Measurements from ENCODE around the gene PDE3A. TPM values are rescaled to one million over a fixed set of nuclear protein-coding genes. Genes with fewer than 3 reads are reported as not detected.
"Not testable (repeated sequence)": the region's sequence is repeated elsewhere in the genome, so short reads cannot be mapped to it uniquely, and the experiment has no call there.

PDE3A gene
- under 1 TPM in 3 of 6 experiments, not detected in 3; 0.02 to 0.07 (median 0.03) TPM for total RNA-seq (2021; fragmentation: NEBNext Ultra II Directional; extraction: Animal tissue kit (Norgen Biotek cat#: 25700))
- long read RNA-seq, partial matches to known transcripts = 0 of 2 reads
- long read RNA-seq, other reads (novel, unspliced or antisense) = 2 of 2 reads

DNA sequence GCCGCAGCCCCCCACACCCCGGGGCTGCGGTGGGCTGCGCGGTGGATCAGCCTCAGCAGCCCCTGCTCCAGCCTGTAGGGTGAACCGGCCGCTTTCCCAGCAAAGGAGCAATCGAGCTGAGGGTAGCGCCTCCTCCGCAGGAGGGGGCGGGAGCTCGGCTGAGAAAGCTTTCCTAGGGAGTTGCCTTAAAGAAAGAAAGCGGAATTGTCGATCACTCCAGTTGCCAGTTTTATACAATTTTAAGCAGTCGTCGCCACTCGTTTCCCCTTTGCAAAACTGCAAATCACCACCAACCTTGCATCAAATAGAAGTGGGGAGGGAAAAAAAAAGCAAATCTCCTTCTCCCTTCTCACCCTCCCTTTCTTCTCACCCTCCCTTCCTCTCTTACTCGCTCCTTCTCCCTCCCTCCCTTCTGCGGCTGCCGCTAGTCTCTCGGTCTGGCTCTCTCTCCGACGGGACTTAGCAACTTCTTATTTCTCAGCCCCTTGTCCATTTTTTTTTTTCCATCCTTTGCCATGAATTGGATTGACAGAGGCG lies at the start of gene PDE3A:
TSS of gene PDE3A (plus strand) at position 424 of the 537 bp plus-strand sequence. CDS start 748 bp downstream, outside the sequence.
- DNase-seq = peak; percentile 18
- peaks cover 18% of the 10 kb centered on the region for H3K4me1 Mint-ChIP-seq (ENCODE audit: low read depth)
- H3K27ac Mint-ChIP-seq = no peak within 1 kb of the TSS
- no peaks in the 10 kb centered on the region for H3K9me3 Mint-ChIP-seq
- TF ChIP-seq, protein P1, sequence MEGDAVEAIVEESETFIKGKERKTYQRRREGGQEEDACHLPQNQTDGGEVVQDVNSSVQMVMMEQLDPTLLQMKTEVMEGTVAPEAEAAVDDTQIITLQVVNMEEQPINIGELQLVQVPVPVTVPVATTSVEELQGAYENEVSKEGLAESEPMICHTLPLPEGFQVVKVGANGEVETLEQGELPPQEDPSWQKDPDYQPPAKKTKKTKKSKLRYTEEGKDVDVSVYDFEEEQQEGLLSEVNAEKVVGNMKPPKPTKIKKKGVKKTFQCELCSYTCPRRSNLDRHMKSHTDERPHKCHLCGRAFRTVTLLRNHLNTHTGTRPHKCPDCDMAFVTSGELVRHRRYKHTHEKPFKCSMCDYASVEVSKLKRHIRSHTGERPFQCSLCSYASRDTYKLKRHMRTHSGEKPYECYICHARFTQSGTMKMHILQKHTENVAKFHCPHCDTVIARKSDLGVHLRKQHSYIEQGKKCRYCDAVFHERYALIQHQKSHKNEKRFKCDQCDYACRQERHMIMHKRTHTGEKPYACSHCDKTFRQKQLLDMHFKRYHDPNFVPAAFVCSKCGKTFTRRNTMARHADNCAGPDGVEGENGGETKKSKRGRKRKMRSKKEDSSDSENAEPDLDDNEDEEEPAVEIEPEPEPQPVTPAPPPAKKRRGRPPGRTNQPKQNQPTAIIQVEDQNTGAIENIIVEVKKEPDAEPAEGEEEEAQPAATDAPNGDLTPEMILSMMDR (IDR thresholded peaks at IDR 0.05) = 0 out of 2 replicates have a peak, but pooled peaks have one; percentile 13
- peak within 1 kb of the TSS; percentile 86 for H3K4me3 Mint-ChIP-seq
- no peaks in the 10 kb centered on the region for H3K36me3 Mint-ChIP-seq (ENCODE audit: low read depth)
- peaks cover 19% of the 10 kb centered on the region for H3K27me3 Mint-ChIP-seq (ENCODE audit: insufficient read depth)

GRCh38 chr12:20319366-20319765 lies 49.0 kb upstream of the PDE3A start:
- Mint-ChIP-seq H3K27me3 (ENCODE audit: insufficient read depth) (no peaks in the 10 kb centered on the region), H3K9me3 (no peaks in the 10 kb centered on the region; the same call in 1 of the 2 replicates), H3K27ac (no peak overlapping the region), H3K4me3 (no peak overlapping the region), H3K36me3 (ENCODE audit: low read depth) (no peaks in the 10 kb centered on the region), H3K4me1 (ENCODE audit: low read depth) (no peaks in the 10 kb centered on the region)
- DNase-seq = no peak
- TF ChIP-seq, protein P1 (IDR thresholded peaks at IDR 0.05) = no peak

GRCh38 chr12:20320552-20320951 lies 47.8 kb upstream of the PDE3A start:
- Mint-ChIP-seq H3K4me1 (ENCODE audit: low read depth) (no peaks in the 10 kb centered on the region), H3K27me3 (ENCODE audit: insufficient read depth) (no peaks in the 10 kb centered on the region), H3K9me3 (no peaks in the 10 kb centered on the region; the same call in 1 of the 2 replicates), H3K4me3 (no peak overlapping the region), H3K27ac (no peak overlapping the region), H3K36me3 (ENCODE audit: low read depth) (no peaks in the 10 kb centered on the region)
- no peak for DNase-seq
- TF ChIP-seq, protein P1 (IDR thresholded peaks at IDR 0.05) = no peak

- H3K27ac Mint-ChIP-seq; H3K36me3 Mint-ChIP-seq (ENCODE audit: low read depth); H3K4me1 Mint-ChIP-seq (ENCODE audit: low read depth); H3K27me3 Mint-ChIP-seq (ENCODE audit: insufficient read depth); DNase-seq; H3K4me3 Mint-ChIP-seq: not testable (repeated sequence)
- H3K9me3 Mint-ChIP-seq = peaks cover 28% of the 10 kb centered on the region
Measured at GRCh38 chr12:20330826-20331505, 37.4 kb upstream of the PDE3A start.

DNA sequence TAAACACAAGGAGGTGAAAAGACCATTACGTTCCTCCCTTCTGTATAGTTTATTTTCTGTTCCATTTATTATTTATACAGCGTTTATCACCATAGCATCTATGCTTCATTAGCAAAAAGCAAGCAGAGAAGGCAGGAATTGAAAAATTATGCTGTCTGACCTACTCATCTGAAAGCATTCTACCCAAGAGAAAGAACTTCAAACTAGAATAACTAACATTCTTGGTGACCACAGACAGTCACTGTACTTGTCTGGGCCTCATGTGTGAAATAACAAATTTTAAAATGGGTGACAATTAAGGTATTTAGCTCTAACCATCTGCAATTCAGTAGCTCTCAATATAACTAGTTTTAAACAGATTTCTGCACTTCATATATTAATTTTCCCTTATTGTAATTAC lies 29.3 kb upstream of the PDE3A start:
- peaks cover 18% of the 10 kb centered on the region for H3K9me3 Mint-ChIP-seq
- H3K36me3 Mint-ChIP-seq (ENCODE audit: low read depth) = no peaks in the 10 kb centered on the region
- H3K27me3 Mint-ChIP-seq (ENCODE audit: insufficient read depth) = no peaks in the 10 kb centered on the region
- TF ChIP-seq, protein P1 (IDR thresholded peaks at IDR 0.05) = no peak
- no peak overlapping the region for H3K4me3 Mint-ChIP-seq
- no peaks in the 10 kb centered on the region for H3K4me1 Mint-ChIP-seq (ENCODE audit: low read depth)
- no peak for DNase-seq
- no peak overlapping the region for H3K27ac Mint-ChIP-seq

DNA sequence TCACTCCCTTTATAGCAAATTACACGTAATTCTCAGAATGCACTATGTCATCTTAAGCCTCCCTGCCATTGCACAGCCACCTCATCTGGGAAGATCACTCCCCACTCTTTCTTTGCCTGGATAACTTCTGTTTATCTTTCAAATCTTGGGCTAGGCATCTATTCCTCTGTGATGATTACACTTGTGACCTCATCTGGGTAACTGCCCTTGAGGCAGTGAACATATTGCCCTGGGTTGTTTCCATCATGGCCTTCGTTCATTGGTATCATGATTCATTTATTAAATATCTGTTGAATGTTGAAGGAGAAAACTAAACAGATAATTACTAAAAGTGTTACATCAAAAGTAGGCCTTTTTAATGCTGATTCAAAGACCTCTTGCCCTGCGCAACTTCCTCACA lies 26.2 kb upstream of the PDE3A start:
- DNase-seq = peak; percentile 2

More for the DNA sequence above, 26.2 kb upstream of the PDE3A start:
- Mint-ChIP-seq H3K27ac (no peak overlapping the region), H3K36me3 (ENCODE audit: low read depth) (no peaks in the 10 kb centered on the region), H3K4me1 (ENCODE audit: low read depth) (no peaks in the 10 kb centered on the region), H3K4me3 (no peak overlapping the region), H3K9me3 (peaks cover 5% of the 10 kb centered on the region), H3K27me3 (ENCODE audit: insufficient read depth) (no peaks in the 10 kb centered on the region)
- TF ChIP-seq, protein P1 (IDR thresholded peaks at IDR 0.05) = no peak

All from HFFc6 (cell line).